GM23338 (cell line): ENCODE data around the gene SLC4A4. TPM values are rescaled to one million over a fixed set of nuclear protein-coding genes. Genes with fewer than 3 reads are reported as not detected.

Experiments used
- ATAC-seq: fragments of 200-7000 bp; cut with Tn5 transposase; 3 replicates; pipeline ENCODE4 v1.9.1; 2020
- DNase-seq: peaks from one replicate; pipeline ENCODE4 v3.0.0-alpha.2; 2015; ENCODE audit warnings: low spot score
- H2AFZ ChIP-seq: fragments of 200-600 bp; sonication (generic); 2 replicates; pipeline ENCODE4 v1.8.0; 2016; ENCODE audit warnings: antibody characterized with exemption, mild to moderate bottlenecking, moderate library complexity
- H3F3A ChIP-seq: fragments of 200-600 bp; sonication (generic); replicated peaks from 2 replicates; pipeline ENCODE4 v1.8.0; 2017; ENCODE audit warnings: antibody characterized with exemption, mixed run types, low read depth
- H3K27ac ChIP-seq: fragments of 200-600 bp; sonication (generic); 2 replicates; pipeline ENCODE4 v1.6.1; 2016; ENCODE audit warnings: low read depth
- H3K27me3 ChIP-seq: fragments of 200-600 bp; sonication (generic); 2 replicates; pipeline ENCODE4 v1.8.0; 2016; ENCODE audit warnings: mild to moderate bottlenecking, mixed run types, moderate library complexity; ENCODE audit not compliant: insufficient read depth
- H3K36me3 ChIP-seq: fragments of 200-600 bp; sonication (generic); 2 replicates; pipeline ENCODE4 v1.8.0; 2016; ENCODE audit warnings: mild to moderate bottlenecking; ENCODE audit not compliant: insufficient read depth
- H3K4me1 ChIP-seq: fragments of 200-600 bp; sonication (generic); 2 replicates; pipeline ENCODE4 v1.8.0; 2016; ENCODE audit warnings: mild to moderate bottlenecking, moderate library complexity; ENCODE audit not compliant: insufficient read depth
- H3K4me2 ChIP-seq: fragments of 200-600 bp; sonication (generic); 2 replicates; pipeline ENCODE4 v1.7.1; 2017; ENCODE audit warnings: mixed run types
- H3K4me3 ChIP-seq: fragments of 200-600 bp; sonication (generic); 2 replicates; pipeline ENCODE4 v1.6.1; 2016; ENCODE audit warnings: mixed run types
- H3K79me2 ChIP-seq: fragments of 200-600 bp; sonication (generic); replicated peaks from 2 replicates; pipeline ENCODE4 v1.8.0; 2017; ENCODE audit warnings: mild to moderate bottlenecking; ENCODE audit not compliant: insufficient read depth
- H3K9me2 ChIP-seq: fragments of 200-600 bp; sonication (generic); 2 replicates; pipeline ENCODE4 v1.8.0; 2017; ENCODE audit not compliant: insufficient read depth
- H4K20me1 ChIP-seq: fragments of 200-600 bp; sonication (generic); replicated peaks from 2 replicates; pipeline ENCODE4 v1.8.0; 2017; ENCODE audit warnings: mild to moderate bottlenecking; ENCODE audit not compliant: insufficient read depth
- H3K27ac Mint-ChIP-seq: 2 replicates; pipeline ENCODE4 v1.8.0; 2020; ENCODE audit warnings: inconsistent platforms, mild to moderate bottlenecking, moderate library complexity, mixed read lengths
- H3K27me3 Mint-ChIP-seq: 3 replicates; pipeline ENCODE4 v1.8.0; 2022; ENCODE audit warnings: low read depth, mild to moderate bottlenecking, moderate library complexity, mixed read lengths, inconsistent platforms; ENCODE audit not compliant: insufficient read depth, poor library complexity
- H3K36me3 Mint-ChIP-seq: 3 replicates; pipeline ENCODE4 v1.8.0; 2021; ENCODE audit warnings: low read depth, mild to moderate bottlenecking, inconsistent platforms, moderate library complexity, mixed read lengths
- H3K4me1 Mint-ChIP-seq: 3 replicates; pipeline ENCODE4 v1.8.0; 2020; ENCODE audit warnings: mild to moderate bottlenecking, inconsistent platforms, mixed read lengths
- H3K4me3 Mint-ChIP-seq: 3 replicates; pipeline ENCODE4 v1.8.0; 2021; ENCODE audit warnings: moderate library complexity, mild to moderate bottlenecking, inconsistent platforms, mixed read lengths
- H3K9me3 Mint-ChIP-seq: 3 replicates; pipeline ENCODE4 v1.8.0; 2020; ENCODE audit warnings: moderate library complexity, mild to moderate bottlenecking, inconsistent platforms, mixed read lengths
- CREB1 ChIP-seq: fragments of 250-450 bp; sonication (Bioruptor Pico); IDR thresholded peaks from 2 replicates; pipeline ENCODE4 v1.5.0; 2020; ENCODE audit warnings: low read depth, mild to moderate bottlenecking, moderate library complexity
- EZH2 ChIP-seq: fragments of 200-600 bp; sonication (generic); IDR thresholded peaks from one replicate; pipeline ENCODE4 v1.8.0; 2017; ENCODE audit warnings: antibody characterized with exemption, mild to moderate bottlenecking, low read depth; ENCODE audit not compliant: unreplicated experiment
- EZH2phosphoT487 ChIP-seq: fragments of 200-600 bp; sonication (generic); IDR thresholded peaks from one replicate; pipeline ENCODE4 v1.8.1; 2018; ENCODE audit warnings: antibody characterized with exemption; ENCODE audit not compliant: unreplicated experiment
- JUNB ChIP-seq: IDR thresholded peaks from one replicate; pipeline ENCODE4 v1.6.1; 2016; ENCODE audit warnings: antibody characterized with exemption; ENCODE audit not compliant: unreplicated experiment
- STAT1 ChIP-seq: IDR thresholded peaks from one replicate; pipeline ENCODE4 v1.6.1; 2016; ENCODE audit warnings: antibody characterized with exemption; ENCODE audit not compliant: unreplicated experiment
- ZNF114 ChIP-seq: fragments of 250-450 bp; sonication (Bioruptor Pico); IDR thresholded peaks from 2 replicates; pipeline ENCODE4 v1.5.0; 2020; ENCODE audit warnings: mild to moderate bottlenecking, moderate library complexity
- ZNF331 ChIP-seq: fragments of 250-450 bp; sonication (Bioruptor Pico); IDR thresholded peaks from 2 replicates; pipeline ENCODE4 v1.5.0; 2020; ENCODE audit warnings: low read depth, mild to moderate bottlenecking, moderate library complexity
- polyA plus RNA-seq: library from polyadenylated mRNA; unstranded; fragments of >200 nt; fragmentation: Nextera tagmentation; extraction: Ambion mirVana; gene quantifications from 2 replicates; pipeline ENCODE4 v1.2.1, GENCODE V29; 2016
- total RNA-seq: library from RNA; depleted of rRNA; stranded (reverse); fragments of >200 nt; shearing (Covaris generic); gene quantifications from 2 replicates; pipeline ENCODE4 v1.2.3, GENCODE V29; 2014
- TF ChIP-seq, protein P1 (sequence below), 2 experiments: fragments of 200-600 bp in 1 of 2; sonication (generic) in 1 of 2; conservative IDR thresholded peaks; 2 replicates each; pipeline versions ENCODE4 v1.5.1 to v1.6.1; 2016 to 2017; ENCODE audit warnings: antibody characterized with exemption in 2 of 2, low read depth in 2 of 2, mild to moderate bottlenecking in 2 of 2, moderate library complexity in 1 of 2
- TF ChIP-seq, protein P2 (sequence below): IDR thresholded peaks from one replicate; pipeline ENCODE4 v1.6.1; 2018; ENCODE audit warnings: antibody characterized with exemption; ENCODE audit not compliant: unreplicated experiment
- TF ChIP-seq, protein P3 (sequence below): IDR thresholded peaks from 2 replicates; pipeline ENCODE4 v1.6.1; 2016; ENCODE audit warnings: antibody characterized with exemption

SLC4A4 gene
- total and polyA plus RNA-seq, 2 experiments from 2014 or later: 1.0 to 1.5 TPM

DNA sequence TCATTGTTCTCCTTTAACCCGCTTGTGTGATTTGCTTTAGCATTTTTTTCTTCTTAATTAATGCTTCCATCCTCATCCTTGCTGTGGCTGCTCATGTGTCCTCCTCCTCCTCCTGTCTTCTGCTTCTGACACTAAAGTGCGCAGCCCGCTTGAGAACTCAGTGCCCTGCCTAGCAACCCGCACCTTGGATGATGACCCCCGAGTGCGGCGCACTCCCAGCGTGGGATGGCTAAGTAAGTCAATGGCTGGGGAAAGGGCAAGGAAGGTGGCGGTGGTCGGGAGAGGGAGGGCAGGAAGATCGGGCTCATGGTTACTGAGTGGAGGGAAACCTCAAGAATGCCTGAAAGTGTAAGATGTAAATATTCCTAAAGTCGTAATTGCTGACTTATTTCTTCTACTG lies 30.1 kb downstream of the SLC4A4 start:
- Histone ChIP-seq H3K27me3 (no peaks in the 10 kb centered on the region), H3F3A (no peaks in the 10 kb centered on the region), H3K79me2 (no peaks in the 10 kb centered on the region), H3K36me3 (no peaks in the 10 kb centered on the region), H2AFZ (no peak overlapping the region), H3K4me2 (no peak overlapping the region), H4K20me1 (no peaks in the 10 kb centered on the region), H3K27ac (no peak overlapping the region), H3K4me1 (no peaks in the 10 kb centered on the region), H3K4me3 (no peak overlapping the region), H3K9me2 (no peaks in the 10 kb centered on the region)
- no peak for TF ChIP-seq ZNF331 (CRISPR knock-in tag)
- TF ChIP-seq ZNF114 (CRISPR knock-in tag): no peak
- TF ChIP-seq CREB1 (CRISPR knock-in tag): no peak
- no peak for TF ChIP-seq JUNB
- Mint-ChIP-seq H3K36me3 (no peaks in the 10 kb centered on the region), H3K4me1 (peaks cover 2% of the 10 kb centered on the region; the same call in 1 of the 3 replicates), H3K4me3 (no peak overlapping the region), H3K9me3 (no peaks in the 10 kb centered on the region), H3K27ac (no peak overlapping the region), H3K27me3 (no peaks in the 10 kb centered on the region)
- ATAC-seq: no peak
- no peak for DNase-seq

DNA sequence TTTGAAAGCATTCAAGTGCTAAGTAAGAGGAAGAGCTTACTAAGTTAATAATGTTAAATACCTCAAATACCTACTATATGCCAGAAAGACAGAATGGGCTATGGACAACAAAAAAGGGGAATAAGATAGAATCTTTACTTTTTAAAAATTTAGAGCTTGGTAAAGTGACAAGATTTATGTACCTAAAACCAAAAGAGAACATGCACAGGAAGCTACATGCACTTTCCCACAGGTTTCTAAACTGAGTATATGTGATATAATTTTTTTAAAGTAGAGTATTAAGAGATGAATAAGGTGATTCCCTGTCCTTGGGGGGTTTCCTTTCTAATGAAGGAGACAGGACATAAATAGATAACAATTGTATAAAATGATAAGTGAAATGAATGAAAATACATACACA lies 30.7 kb downstream of the SLC4A4 start:
- no peak overlapping the region for H3K27ac ChIP-seq
- no peak for DNase-seq
- Mint-ChIP-seq H3K27me3 (no peaks in the 10 kb centered on the region), H3K4me1 (peaks cover under 1% of the 10 kb centered on the region; the same call in 1 of the 3 replicates), H3K9me3 (no peaks in the 10 kb centered on the region), H3K27ac (no peak overlapping the region), H3K4me3 (no peak overlapping the region), H3K36me3 (no peaks in the 10 kb centered on the region)
- no peak for ATAC-seq
- H3K4me1 ChIP-seq: no peaks in the 10 kb centered on the region
- no peak overlapping the region for H2AFZ ChIP-seq
- no peaks in the 10 kb centered on the region for H4K20me1 ChIP-seq
- H3K4me3 ChIP-seq: no peak overlapping the region
- H3K79me2 ChIP-seq: no peaks in the 10 kb centered on the region
- H3K36me3 ChIP-seq: no peaks in the 10 kb centered on the region
- H3K4me2 ChIP-seq: no peak overlapping the region
- no peaks in the 10 kb centered on the region for H3K9me2 ChIP-seq
- H3F3A ChIP-seq: no peaks in the 10 kb centered on the region
- no peaks in the 10 kb centered on the region for H3K27me3 ChIP-seq
- TF ChIP-seq EZH2phosphoT487: no peak
- TF ChIP-seq EZH2: no peak
- no peak for TF ChIP-seq CREB1 (CRISPR knock-in tag)
- no peak for TF ChIP-seq JUNB
- TF ChIP-seq, protein P1, sequence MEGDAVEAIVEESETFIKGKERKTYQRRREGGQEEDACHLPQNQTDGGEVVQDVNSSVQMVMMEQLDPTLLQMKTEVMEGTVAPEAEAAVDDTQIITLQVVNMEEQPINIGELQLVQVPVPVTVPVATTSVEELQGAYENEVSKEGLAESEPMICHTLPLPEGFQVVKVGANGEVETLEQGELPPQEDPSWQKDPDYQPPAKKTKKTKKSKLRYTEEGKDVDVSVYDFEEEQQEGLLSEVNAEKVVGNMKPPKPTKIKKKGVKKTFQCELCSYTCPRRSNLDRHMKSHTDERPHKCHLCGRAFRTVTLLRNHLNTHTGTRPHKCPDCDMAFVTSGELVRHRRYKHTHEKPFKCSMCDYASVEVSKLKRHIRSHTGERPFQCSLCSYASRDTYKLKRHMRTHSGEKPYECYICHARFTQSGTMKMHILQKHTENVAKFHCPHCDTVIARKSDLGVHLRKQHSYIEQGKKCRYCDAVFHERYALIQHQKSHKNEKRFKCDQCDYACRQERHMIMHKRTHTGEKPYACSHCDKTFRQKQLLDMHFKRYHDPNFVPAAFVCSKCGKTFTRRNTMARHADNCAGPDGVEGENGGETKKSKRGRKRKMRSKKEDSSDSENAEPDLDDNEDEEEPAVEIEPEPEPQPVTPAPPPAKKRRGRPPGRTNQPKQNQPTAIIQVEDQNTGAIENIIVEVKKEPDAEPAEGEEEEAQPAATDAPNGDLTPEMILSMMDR (conservative IDR thresholded peaks at IDR 0.05; ENCODE audit: low read depth in 2 of 2): no peak
- TF ChIP-seq ZNF114 (CRISPR knock-in tag): no peak
- TF ChIP-seq ZNF331 (CRISPR knock-in tag): no peak
- TF ChIP-seq, protein P2, sequence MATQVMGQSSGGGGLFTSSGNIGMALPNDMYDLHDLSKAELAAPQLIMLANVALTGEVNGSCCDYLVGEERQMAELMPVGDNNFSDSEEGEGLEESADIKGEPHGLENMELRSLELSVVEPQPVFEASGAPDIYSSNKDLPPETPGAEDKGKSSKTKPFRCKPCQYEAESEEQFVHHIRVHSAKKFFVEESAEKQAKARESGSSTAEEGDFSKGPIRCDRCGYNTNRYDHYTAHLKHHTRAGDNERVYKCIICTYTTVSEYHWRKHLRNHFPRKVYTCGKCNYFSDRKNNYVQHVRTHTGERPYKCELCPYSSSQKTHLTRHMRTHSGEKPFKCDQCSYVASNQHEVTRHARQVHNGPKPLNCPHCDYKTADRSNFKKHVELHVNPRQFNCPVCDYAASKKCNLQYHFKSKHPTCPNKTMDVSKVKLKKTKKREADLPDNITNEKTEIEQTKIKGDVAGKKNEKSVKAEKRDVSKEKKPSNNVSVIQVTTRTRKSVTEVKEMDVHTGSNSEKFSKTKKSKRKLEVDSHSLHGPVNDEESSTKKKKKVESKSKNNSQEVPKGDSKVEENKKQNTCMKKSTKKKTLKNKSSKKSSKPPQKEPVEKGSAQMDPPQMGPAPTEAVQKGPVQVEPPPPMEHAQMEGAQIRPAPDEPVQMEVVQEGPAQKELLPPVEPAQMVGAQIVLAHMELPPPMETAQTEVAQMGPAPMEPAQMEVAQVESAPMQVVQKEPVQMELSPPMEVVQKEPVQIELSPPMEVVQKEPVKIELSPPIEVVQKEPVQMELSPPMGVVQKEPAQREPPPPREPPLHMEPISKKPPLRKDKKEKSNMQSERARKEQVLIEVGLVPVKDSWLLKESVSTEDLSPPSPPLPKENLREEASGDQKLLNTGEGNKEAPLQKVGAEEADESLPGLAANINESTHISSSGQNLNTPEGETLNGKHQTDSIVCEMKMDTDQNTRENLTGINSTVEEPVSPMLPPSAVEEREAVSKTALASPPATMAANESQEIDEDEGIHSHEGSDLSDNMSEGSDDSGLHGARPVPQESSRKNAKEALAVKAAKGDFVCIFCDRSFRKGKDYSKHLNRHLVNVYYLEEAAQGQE: no peak
- no peak for TF ChIP-seq STAT1
- TF ChIP-seq, protein P3, sequence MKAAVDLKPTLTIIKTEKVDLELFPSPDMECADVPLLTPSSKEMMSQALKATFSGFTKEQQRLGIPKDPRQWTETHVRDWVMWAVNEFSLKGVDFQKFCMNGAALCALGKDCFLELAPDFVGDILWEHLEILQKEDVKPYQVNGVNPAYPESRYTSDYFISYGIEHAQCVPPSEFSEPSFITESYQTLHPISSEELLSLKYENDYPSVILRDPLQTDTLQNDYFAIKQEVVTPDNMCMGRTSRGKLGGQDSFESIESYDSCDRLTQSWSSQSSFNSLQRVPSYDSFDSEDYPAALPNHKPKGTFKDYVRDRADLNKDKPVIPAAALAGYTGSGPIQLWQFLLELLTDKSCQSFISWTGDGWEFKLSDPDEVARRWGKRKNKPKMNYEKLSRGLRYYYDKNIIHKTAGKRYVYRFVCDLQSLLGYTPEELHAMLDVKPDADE: no peak
